K562 (cell line): ENCODE results near the gene GIT2. TPM values are rescaled to one million over a fixed set of nuclear protein-coding genes. Genes with fewer than 3 reads are reported as not detected.

ENCODE experiments used
- CCNT2 ChIP-seq: IDR thresholded peaks from 2 replicates; pipeline ENCODE4 v1.6.1; 2011; ENCODE audit warnings: borderline replicate concordance, low read depth, mild to moderate bottlenecking, moderate library complexity, mixed read lengths, low read length; ENCODE audit not compliant: insufficient read length; ENCODE audit errors: extremely low read depth
- DNMT1 ChIP-seq: fragments of 450-650 bp; IDR thresholded peaks from 2 replicates; pipeline ENCODE4 v1.6.1; 2016; ENCODE audit warnings: antibody characterized with exemption, mild to moderate bottlenecking
- ERF ChIP-seq: fragments of 450-650 bp; formaldehyde crosslinking; IDR thresholded peaks from 2 replicates; pipeline ENCODE4 v1.4.0; 2020; ENCODE audit warnings: mild to moderate bottlenecking, mixed read lengths
- ID3 ChIP-seq, 2 experiments: fragments of 250-450 bp in 1 of 2; fragments of 450-650 bp in 1 of 2; sonication (Bioruptor Pico) in 1 of 2; IDR thresholded peaks; 2 replicates each; pipeline versions ENCODE4 v1.6.1 to v1.8.0; 2016 to 2021; ENCODE audit warnings: mild to moderate bottlenecking in 2 of 2, moderate library complexity in 2 of 2, missing compliant biosample characterization in 1 of 2, missing genetic modification characterization in 1 of 2
- MYC ChIP-seq, 2 experiments: fragments of 250-450 bp in 1 of 2; sonication (Bioruptor Pico) in 1 of 2; IDR thresholded peaks; 2 replicates each; pipeline versions ENCODE4 v1.5.1 to v1.6.1; 2012 to 2021; ENCODE audit warnings: low read depth in 2 of 2, borderline replicate concordance in 1 of 2, improper control_type of control experiment in 1 of 2, low read length in 1 of 2, mild to moderate bottlenecking in 1 of 2, moderate library complexity in 1 of 2
- NFE2 ChIP-seq: IDR thresholded peaks from 2 replicates; pipeline ENCODE4 v1.6.1; 2014; ENCODE audit warnings: antibody characterized with exemption, low read depth
- NKRF ChIP-seq: fragments of 450-650 bp; IDR thresholded peaks from 2 replicates; pipeline ENCODE4 v1.6.1; 2016; ENCODE audit warnings: borderline replicate concordance
- NR4A1 ChIP-seq, 2 experiments: fragments of 250-450 bp in 1 of 2; fragments of 450-650 bp in 1 of 2; sonication (Bioruptor Pico) in 1 of 2; IDR thresholded peaks; 2 replicates each; pipeline versions ENCODE4 v1.4.0 to v1.6.1; 2016 to 2020; ENCODE audit warnings: mild to moderate bottlenecking in 2 of 2, missing compliant biosample characterization in 1 of 2, missing genetic modification characterization in 1 of 2, moderate library complexity in 1 of 2
- POU5F1 ChIP-seq: fragments of 150-350 bp; IDR thresholded peaks from 2 replicates; pipeline ENCODE4 v1.6.1; 2014; ENCODE audit warnings: borderline replicate concordance, low read length, low read depth, mild to moderate bottlenecking; ENCODE audit not compliant: partially characterized antibody
- RAD21 ChIP-seq, 2 experiments: fragments of 250-450 bp in 1 of 2; fragments of 450-650 bp in 1 of 2; sonication (Bioruptor Pico) in 1 of 2; formaldehyde crosslinking in 1 of 2; IDR thresholded peaks in 1 of 2; conservative IDR thresholded peaks in 1 of 2; 2 replicates each; pipeline versions ENCODE4 v1.4.0 to v1.8.0; 2020 to 2022; ENCODE audit warnings: mild to moderate bottlenecking in 2 of 2, moderate library complexity in 1 of 2
- RBM22 ChIP-seq: fragments of 200-400 bp; formaldehyde crosslinking; IDR thresholded peaks from 2 replicates; pipeline ENCODE4 v1.6.1; 2018; ENCODE audit warnings: low read length, low read depth; ENCODE audit not compliant: poor library complexity, severe bottlenecking
- RBM25 ChIP-seq: fragments of 200-400 bp; formaldehyde crosslinking; IDR thresholded peaks from 2 replicates; pipeline ENCODE4 v1.6.1; 2018; ENCODE audit warnings: low read length, low read depth, moderate library complexity; ENCODE audit not compliant: severe bottlenecking
- SFPQ ChIP-seq: fragments of 200-400 bp; formaldehyde crosslinking; IDR thresholded peaks from 2 replicates; pipeline ENCODE4 v1.6.1; 2017; ENCODE audit warnings: mild to moderate bottlenecking, low read depth, low read length, moderate library complexity
- SOX6 ChIP-seq: fragments of 450-650 bp; IDR thresholded peaks from 2 replicates; pipeline ENCODE4 v1.6.1; 2014; ENCODE audit warnings: mild to moderate bottlenecking
- ZC3H11A ChIP-seq: IDR thresholded peaks from 2 replicates; pipeline ENCODE4 v1.6.1; 2012; ENCODE audit warnings: low read depth, low read length, improper control_type of control experiment
- ZKSCAN3 ChIP-seq: fragments of 250-450 bp; sonication (Bioruptor Pico); IDR thresholded peaks from 2 replicates; pipeline ENCODE4 v1.4.0; 2020
- ZNF212 ChIP-seq: fragments of 450-650 bp; formaldehyde crosslinking; IDR thresholded peaks from 2 replicates; pipeline ENCODE4 v1.4.0; 2020; ENCODE audit warnings: mild to moderate bottlenecking
- ZNF253 ChIP-seq: fragments of 250-450 bp; sonication (Bioruptor Pico); conservative IDR thresholded peaks from 2 replicates; pipeline ENCODE4 v1.6.1; 2021; ENCODE audit warnings: mild to moderate bottlenecking
- ZNF347 ChIP-seq: fragments of 450-650 bp; formaldehyde crosslinking; IDR thresholded peaks from 2 replicates; pipeline ENCODE4 v1.4.0; 2020; ENCODE audit warnings: low read depth, mild to moderate bottlenecking, moderate library complexity
- ZNF57 ChIP-seq: fragments of 450-650 bp; formaldehyde crosslinking; IDR thresholded peaks from 2 replicates; pipeline ENCODE4 v1.4.0; 2020; ENCODE audit warnings: mild to moderate bottlenecking, moderate library complexity
- ZNF586 ChIP-seq: fragments of 450-650 bp; formaldehyde crosslinking; conservative IDR thresholded peaks from 2 replicates; pipeline ENCODE4 v1.4.0; 2020; ENCODE audit warnings: mild to moderate bottlenecking, moderate library complexity
- ZNF830 ChIP-seq: fragments of 250-450 bp; sonication (Bioruptor Pico); IDR thresholded peaks from 2 replicates; pipeline ENCODE4 v1.5.0; 2021; ENCODE audit warnings: mild to moderate bottlenecking
- polyA plus RNA-seq, 8 experiments: library from polyadenylated mRNA; depleted of rRNA in 4 of 8; stranded (reverse) in 5 of 8; unstranded in 3 of 8; fragments of >200 nt; fragmentation: Nextera tagmentation in 2 of 8; fragmentation: Illumina TruSeq in 1 of 8; extraction: Ambion mirVana in 2 of 8; extraction: Trizol in 1 of 8; gene quantifications; 2 replicates each; pipeline versions ENCODE4 v1.2.1 to v1.2.3, GENCODE V29; 2011 to 2014; ENCODE audit warnings: inconsistent platforms in 1 of 8, missing spikeins in 1 of 8
- total RNA-seq, 7 experiments: library from RNA; depleted of rRNA in 6 of 7; stranded (reverse); fragments of >200 nt in 6 of 7; fragmentation: Illumina TruSeq in 2 of 7; extraction: Trizol in 2 of 7; gene quantifications; 2 replicates each; pipeline versions ENCODE4 v1.2.1 to v1.2.3, GENCODE V29; 2011 to 2021; ENCODE audit warnings: low replicate concordance in 1 of 7

Gene GIT2
- total and polyA plus RNA-seq, 9 of the 15 experiments (the other 6 are each of a cell fraction or from before 2014, with no cell fraction given), result 4.0 to 30.4 (median 23.5) TPM

GRCh38 chr12:109880043-109880931, 115.9 kb downstream of the GIT2 start, which contains the start of gene GLTP (continued):
- TF ChIP-seq ZNF586 (CRISPR knock-in tag) (no peak), NKRF (0 out of 2 replicates have a peak, but pooled peaks have one; percentile 25), ZKSCAN3 (CRISPR knock-in tag) (no peak), ID3 (CRISPR knock-in tag; IDR thresholded peaks at IDR 0.05) (no peak), ID3 (tag; IDR thresholded peaks at IDR 0.05) (no peak), ZNF57 (CRISPR knock-in tag) (no peak), CCNT2 (peak; percentile 81), ZNF253 (CRISPR knock-in tag) (no peak), ZNF212 (CRISPR knock-in tag) (no peak), ZNF347 (CRISPR knock-in tag) (no peak), NFE2 (no peak), RBM22 (no peak), RBM25 (peak; percentile 99), DNMT1 (no peak), MYC (IDR thresholded peaks at IDR 0.05; ENCODE audit: low read depth, low read length) (peak; percentile 52; the same call in 1 of the 2 replicates), MYC (CRISPR knock-in tag; IDR thresholded peaks at IDR 0.05; ENCODE audit: borderline replicate concordance, low read depth) (no peak), ERF (CRISPR knock-in tag) (no peak), SOX6 (no peak), POU5F1 (no peak), NR4A1 (CRISPR knock-in tag; IDR thresholded peaks at IDR 0.05) (no peak), NR4A1 (tag; IDR thresholded peaks at IDR 0.05) (no peak), RAD21 (CRISPR knock-in tag; conservative IDR thresholded peaks at IDR 0.05 in 1 of 2, IDR thresholded peaks at IDR 0.05 in 1 of 2) (peak; percentile 61 to 89), ZNF830 (no peak), ZC3H11A (no peak), SFPQ (no peak)
